ENCODE data around the gene ACBD4. TPM values are rescaled to one million over a fixed set of nuclear protein-coding genes. Genes with fewer than 3 reads are reported as not detected.

ACBD4 gene
- total RNA-seq, 1 experiment from 2014 or later = 1.4 TPM

DNA sequence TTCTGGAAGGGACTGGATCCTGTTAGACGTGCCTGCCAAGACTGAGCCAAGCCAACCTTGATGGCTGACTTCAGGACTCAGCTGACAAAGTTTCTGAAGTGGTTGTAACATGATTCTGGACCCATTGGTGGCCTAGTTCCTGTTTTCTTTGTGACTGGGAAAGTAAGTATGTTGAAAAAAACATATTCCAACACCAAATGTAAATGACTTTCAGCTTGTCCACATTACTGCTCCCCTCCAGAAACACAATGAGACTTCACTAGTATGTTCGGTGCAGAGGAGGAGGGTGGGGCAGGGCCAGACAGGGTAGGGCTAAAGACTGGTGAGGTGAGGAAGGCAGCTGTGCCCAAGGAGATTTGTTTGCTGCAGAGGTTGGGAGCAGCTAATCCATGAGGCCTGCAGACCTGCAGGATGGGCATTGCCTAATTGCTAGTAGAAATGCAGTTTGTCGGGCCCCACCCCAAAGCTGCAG, 47.9 kb upstream of the ACBD4 start:
- Histone ChIP-seq H3K27ac (ENCODE audit: low read depth, low read length, poor library complexity, severe bottlenecking) (no peak overlapping the region), H3K4me1 (ENCODE audit: insufficient read depth, low read length, poor library complexity, severe bottlenecking) (no peaks in the 10 kb centered on the region), H3K27me3 (replicated peaks; ENCODE audit: insufficient read depth, low read depth, low read length, poor library complexity) (no peaks in the 10 kb centered on the region), H3K9me3 (ENCODE audit: low read depth, low read length, poor library complexity, severe bottlenecking) (no peaks in the 10 kb centered on the region), H3K36me3 (ENCODE audit: insufficient read depth, low read length, poor library complexity, severe bottlenecking) (peaks cover 38% of the 10 kb centered on the region), H3K4me3 (ENCODE audit: low read depth, low read length, poor library complexity, severe bottlenecking) (no peak overlapping the region)
- DNase-seq (ENCODE audit: low spot score) = no peak
- intact Hi-C loops (cut with micrococcal nuclease; ENCODE audit: unreplicated experiment) = no loop called here
- TF ChIP-seq, protein P1, sequence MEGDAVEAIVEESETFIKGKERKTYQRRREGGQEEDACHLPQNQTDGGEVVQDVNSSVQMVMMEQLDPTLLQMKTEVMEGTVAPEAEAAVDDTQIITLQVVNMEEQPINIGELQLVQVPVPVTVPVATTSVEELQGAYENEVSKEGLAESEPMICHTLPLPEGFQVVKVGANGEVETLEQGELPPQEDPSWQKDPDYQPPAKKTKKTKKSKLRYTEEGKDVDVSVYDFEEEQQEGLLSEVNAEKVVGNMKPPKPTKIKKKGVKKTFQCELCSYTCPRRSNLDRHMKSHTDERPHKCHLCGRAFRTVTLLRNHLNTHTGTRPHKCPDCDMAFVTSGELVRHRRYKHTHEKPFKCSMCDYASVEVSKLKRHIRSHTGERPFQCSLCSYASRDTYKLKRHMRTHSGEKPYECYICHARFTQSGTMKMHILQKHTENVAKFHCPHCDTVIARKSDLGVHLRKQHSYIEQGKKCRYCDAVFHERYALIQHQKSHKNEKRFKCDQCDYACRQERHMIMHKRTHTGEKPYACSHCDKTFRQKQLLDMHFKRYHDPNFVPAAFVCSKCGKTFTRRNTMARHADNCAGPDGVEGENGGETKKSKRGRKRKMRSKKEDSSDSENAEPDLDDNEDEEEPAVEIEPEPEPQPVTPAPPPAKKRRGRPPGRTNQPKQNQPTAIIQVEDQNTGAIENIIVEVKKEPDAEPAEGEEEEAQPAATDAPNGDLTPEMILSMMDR (conservative IDR thresholded peaks at IDR 0.05; ENCODE audit: low read depth, low read length) = no peak
- TF ChIP-seq EZH2 (IDR thresholded peaks at IDR 0.05; ENCODE audit: borderline replicate concordance, low read depth, low read length, poor library complexity, severe bottlenecking) = no peak
- BruUV-seq (replicated peaks) = no TSS peak
- POLR2A ChIA-PET (ENCODE audit: low non-redundant PET) = no interaction called here
- CTCF ChIA-PET = interaction anchor here (0.6 kb wide), 1 partner anchor 13 kb away, joined by 4 read pairs; no protein-coding TSS in a partner anchor

DNA sequence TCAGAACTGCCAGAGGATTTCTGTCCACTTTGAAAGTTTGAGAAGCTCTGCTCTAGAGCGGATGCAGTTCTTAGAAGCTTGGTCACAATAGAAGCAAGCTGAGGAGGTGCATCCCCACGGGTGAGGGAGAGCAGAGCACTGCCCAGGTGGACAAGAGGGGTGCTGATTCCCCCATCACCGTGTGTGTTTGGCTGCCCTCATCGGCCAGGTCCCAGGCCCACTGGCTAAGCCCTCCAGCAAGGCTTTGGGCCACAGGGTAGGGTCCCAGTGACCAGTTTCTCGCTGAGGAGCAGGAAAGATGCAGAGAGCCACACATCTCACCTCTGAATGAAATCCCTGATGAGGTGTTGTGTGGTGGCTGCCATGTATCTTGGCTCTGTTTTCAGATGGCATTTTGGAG, 47.5 kb upstream of the ACBD4 start:
- Histone ChIP-seq H3K4me3 (ENCODE audit: low read depth, low read length, poor library complexity, severe bottlenecking) (no peak overlapping the region), H3K4me1 (ENCODE audit: insufficient read depth, low read length, poor library complexity, severe bottlenecking) (no peaks in the 10 kb centered on the region), H3K27ac (ENCODE audit: low read depth, low read length, poor library complexity, severe bottlenecking) (no peak overlapping the region), H3K27me3 (replicated peaks; ENCODE audit: insufficient read depth, low read depth, low read length, poor library complexity) (no peaks in the 10 kb centered on the region), H3K36me3 (ENCODE audit: insufficient read depth, low read length, poor library complexity, severe bottlenecking) (peaks cover 42% of the 10 kb centered on the region), H3K9me3 (ENCODE audit: low read depth, low read length, poor library complexity, severe bottlenecking) (no peaks in the 10 kb centered on the region)
- ChIA-PET CTCF (interaction anchor here (0.6 kb wide), 1 partner anchor 12 kb away, joined by 4 read pairs; no protein-coding TSS in a partner anchor), POLR2A (ENCODE audit: low non-redundant PET) (no interaction called here)
- no peak for DNase-seq (ENCODE audit: low spot score)
- TF ChIP-seq EZH2 (IDR thresholded peaks at IDR 0.05; ENCODE audit: borderline replicate concordance, low read depth, low read length, poor library complexity, severe bottlenecking) = no peak
- TF ChIP-seq, protein P1 (conservative IDR thresholded peaks at IDR 0.05; ENCODE audit: low read depth, low read length) = no peak
- intact Hi-C loops (cut with micrococcal nuclease; ENCODE audit: unreplicated experiment) = no loop called here
- no TSS peak for BruUV-seq (replicated peaks)

DNA sequence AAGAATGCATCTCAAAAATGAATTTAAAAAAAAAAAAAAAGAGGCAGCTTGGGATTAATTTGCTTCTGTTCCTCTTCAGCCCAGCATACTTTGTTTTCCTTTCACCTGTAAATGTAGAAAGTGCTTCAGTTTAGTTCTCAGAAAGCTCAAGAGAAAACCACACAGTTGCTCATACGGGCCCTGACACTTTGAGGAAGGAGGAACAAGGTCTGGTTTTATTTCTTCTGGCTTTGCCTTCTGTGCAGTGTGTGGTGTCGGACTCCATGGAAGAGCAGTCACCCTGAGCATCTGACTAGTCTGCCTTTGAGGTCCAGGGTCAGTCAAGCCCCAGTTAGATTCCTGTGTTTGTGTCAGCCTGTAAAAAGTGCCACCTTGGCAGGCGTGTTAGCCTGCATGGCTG, 46.7 kb upstream of the ACBD4 start:
- CTCF ChIA-PET = interaction anchor here (0.7 kb wide), 1 partner anchor 11 kb away, joined by 4 read pairs; no protein-coding TSS in a partner anchor
- intact Hi-C loops (cut with micrococcal nuclease; ENCODE audit: unreplicated experiment) = no loop called here
- no peak overlapping the region for H3K4me3 ChIP-seq (ENCODE audit: low read depth, low read length, poor library complexity, severe bottlenecking)
- no TSS peak for BruUV-seq (replicated peaks)
- no peaks in the 10 kb centered on the region for H3K4me1 ChIP-seq (ENCODE audit: insufficient read depth, low read length, poor library complexity, severe bottlenecking)
- TF ChIP-seq EZH2 (IDR thresholded peaks at IDR 0.05; ENCODE audit: borderline replicate concordance, low read depth, low read length, poor library complexity, severe bottlenecking) = no peak
- TF ChIP-seq, protein P1 (conservative IDR thresholded peaks at IDR 0.05; ENCODE audit: low read depth, low read length) = no peak
- H3K27me3 ChIP-seq (replicated peaks; ENCODE audit: insufficient read depth, low read depth, low read length, poor library complexity) = no peaks in the 10 kb centered on the region
- POLR2A ChIA-PET (ENCODE audit: low non-redundant PET) = no interaction called here
- H3K36me3 ChIP-seq (ENCODE audit: insufficient read depth, low read length, poor library complexity, severe bottlenecking) = peaks cover 43% of the 10 kb centered on the region
- H3K9me3 ChIP-seq (ENCODE audit: low read depth, low read length, poor library complexity, severe bottlenecking) = no peaks in the 10 kb centered on the region
- no peak for DNase-seq (ENCODE audit: low spot score)
- H3K27ac ChIP-seq (ENCODE audit: low read depth, low read length, poor library complexity, severe bottlenecking) = no peak overlapping the region
